Chondrocyte (in vitro differentiated cells): ENCODE data around the gene ITGA7. TPM values are rescaled to one million over a fixed set of nuclear protein-coding genes. Genes with fewer than 3 reads are reported as not detected.

Source experiments
- DNase-seq: peaks from one replicate; pipeline ENCODE4 v3.0.0; 2021; ENCODE audit warnings: mixed read lengths, low spot score
- H3K27ac Mint-ChIP-seq: one replicate; pipeline ENCODE4 v1.8.0; 2021; ENCODE audit warnings: mild to moderate bottlenecking, moderate library complexity, mixed read lengths; ENCODE audit not compliant: unreplicated experiment
- H3K27me3 Mint-ChIP-seq: 2 replicates; pipeline ENCODE4 v1.8.0; 2021; ENCODE audit warnings: low read depth, mixed read lengths
- H3K36me3 Mint-ChIP-seq: 2 replicates; pipeline ENCODE4 v1.8.0; 2021; ENCODE audit warnings: low read depth, mixed read lengths
- H3K4me1 Mint-ChIP-seq: 2 replicates; pipeline ENCODE4 v1.8.0; 2021; ENCODE audit warnings: low read depth, mild to moderate bottlenecking, mixed read lengths
- H3K4me3 Mint-ChIP-seq: one replicate; pipeline ENCODE4 v1.8.0; 2021; ENCODE audit warnings: mild to moderate bottlenecking, moderate library complexity, mixed read lengths; ENCODE audit not compliant: unreplicated experiment
- H3K9me3 Mint-ChIP-seq: 2 replicates; pipeline ENCODE4 v1.8.0; 2021; ENCODE audit warnings: low read depth, mixed read lengths
- CTCF ChIP-seq: fragments of 200-600 bp; sonication (generic); IDR thresholded peaks from 2 replicates; pipeline ENCODE4 v1.5.0; 2021; ENCODE audit warnings: antibody characterized with exemption, mild to moderate bottlenecking, moderate library complexity
- total RNA-seq: library from RNA; stranded (reverse); gene quantifications from 3 replicates; pipeline ENCODE4 v1.2.1, GENCODE V29; 2021

ITGA7 gene
- total RNA-seq, 1 donor from 2014 or later, result 31.6 TPM

GRCh38 chr12:55711786-55712553 is 4.3 kb upstream of the ITGA7 start:
- Mint-ChIP-seq H3K36me3 (no peaks in the 10 kb centered on the region), H3K4me1 (peaks cover 38% of the 10 kb centered on the region), H3K27me3 (peaks cover 22% of the 10 kb centered on the region), H3K9me3 (no peaks in the 10 kb centered on the region), H3K4me3 (no peak overlapping the region), H3K27ac (no peak overlapping the region)
- TF ChIP-seq CTCF, result no peak
- peak; percentile 10 for DNase-seq

GRCh38 chr12:55708695-55709233 is 1.1 kb upstream of the ITGA7 start:
- H3K4me3 Mint-ChIP-seq, result peak overlapping the region; percentile 75
- H3K36me3 Mint-ChIP-seq, result no peaks in the 10 kb centered on the region
- H3K27ac Mint-ChIP-seq, result no peak overlapping the region
- no peak for TF ChIP-seq CTCF
- H3K4me1 Mint-ChIP-seq, result peaks cover 37% of the 10 kb centered on the region
- no peaks in the 10 kb centered on the region for H3K9me3 Mint-ChIP-seq
- peak; percentile 22 for DNase-seq
- peaks cover 25% of the 10 kb centered on the region for H3K27me3 Mint-ChIP-seq

GRCh38 chr12:55707219-55707671 is 459 bp downstream of the ITGA7 start:
- no peak overlapping the region for H3K27ac Mint-ChIP-seq
- no peak for TF ChIP-seq CTCF
- peak; percentile 76 for DNase-seq
- peaks cover 23% of the 10 kb centered on the region for H3K27me3 Mint-ChIP-seq
- no peaks in the 10 kb centered on the region for H3K9me3 Mint-ChIP-seq
- H3K36me3 Mint-ChIP-seq, result no peaks in the 10 kb centered on the region
- H3K4me3 Mint-ChIP-seq, result peak overlapping the region; percentile 75
- peaks cover 39% of the 10 kb centered on the region for H3K4me1 Mint-ChIP-seq

GRCh38 chr12:55706568-55707218 is 1.0 kb downstream of the ITGA7 start:
- H3K27ac Mint-ChIP-seq, result peak overlapping the region; percentile 36
- no peak for TF ChIP-seq CTCF
- peaks cover 39% of the 10 kb centered on the region for H3K4me1 Mint-ChIP-seq
- peak; percentile 26 for DNase-seq
- peak overlapping the region; percentile 75 for H3K4me3 Mint-ChIP-seq
- no peaks in the 10 kb centered on the region for H3K36me3 Mint-ChIP-seq
- no peaks in the 10 kb centered on the region for H3K9me3 Mint-ChIP-seq
- H3K27me3 Mint-ChIP-seq, result peaks cover 20% of the 10 kb centered on the region

- DNase-seq, result peak; percentile 30
- Mint-ChIP-seq H3K9me3 (no peaks in the 10 kb centered on the region), H3K4me3 (peak overlapping the region; percentile 75)
Measured at GRCh38 chr12:55705782-55706402, 1.8 kb downstream of the ITGA7 start.

More at GRCh38 chr12:55705782-55706402, 1.8 kb downstream of the ITGA7 start:
- no peaks in the 10 kb centered on the region for H3K36me3 Mint-ChIP-seq
- peaks cover 20% of the 10 kb centered on the region for H3K27me3 Mint-ChIP-seq
- peaks cover 39% of the 10 kb centered on the region for H3K4me1 Mint-ChIP-seq
- TF ChIP-seq CTCF, result peak; percentile 55
- no peak overlapping the region for H3K27ac Mint-ChIP-seq
